IPS-18c (cell line): ENCODE measurements around the gene CMIP.
"Not testable (repeated sequence)": the region's sequence is repeated elsewhere in the genome, so short reads cannot be mapped to it uniquely, and the experiment has no call there.

Experiments
- H3K4me3 ChIP-seq: 2 replicates; pipeline ENCODE4 v1.7.0; 2013; ENCODE audit warnings: low read depth, mild to moderate bottlenecking, low read length, moderate library complexity; ENCODE audit not compliant: insufficient read depth
- H3K9me3 ChIP-seq: one replicate; pipeline ENCODE4 v1.6.1; 2013; ENCODE audit warnings: mild to moderate bottlenecking, low read length, moderate library complexity; ENCODE audit not compliant: control insufficient read depth, insufficient read depth

Gene CMIP

GRCh38 chr16:81524885-81525284 lies 80.3 kb downstream of the CMIP start:
- not testable (repeated sequence) for H3K9me3 ChIP-seq, H3K4me3 ChIP-seq

GRCh38 chr16:81526199-81526598 lies 81.6 kb downstream of the CMIP start:
- Histone ChIP-seq H3K4me3 (no peak overlapping the region), H3K9me3 (peaks cover 6% of the 10 kb centered on the region)

- Histone ChIP-seq H3K4me3 (no peak overlapping the region), H3K9me3 (peaks cover 6% of the 10 kb centered on the region)
Measured at GRCh38 chr16:81526935-81527334, 82.3 kb downstream of the CMIP start.

- H3K4me3 ChIP-seq, result no peak overlapping the region
Measured at GRCh38 chr16:81527477-81528178, 83.0 kb downstream of the CMIP start.

DNA sequence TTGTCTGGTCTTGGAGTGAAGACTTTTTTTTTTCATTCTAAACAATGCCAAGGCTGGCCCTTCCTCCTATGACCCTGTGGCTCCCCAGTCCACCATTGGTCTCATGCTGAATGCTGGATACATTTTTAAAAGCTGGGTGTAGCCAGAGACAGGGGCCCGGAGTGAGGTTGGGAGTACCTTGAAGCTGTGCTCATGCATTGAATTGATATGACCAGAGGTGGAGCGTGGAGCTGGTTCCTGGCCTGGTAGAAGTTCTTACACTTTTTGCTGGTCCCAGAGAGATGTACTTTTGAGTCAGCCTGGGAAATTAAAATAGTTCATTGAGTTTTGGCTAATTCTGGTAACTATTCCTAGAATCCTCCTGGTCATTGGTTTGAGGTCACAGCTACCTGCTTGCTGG lies 83.6 kb downstream of the CMIP start:
- Histone ChIP-seq H3K9me3 (peaks cover 6% of the 10 kb centered on the region), H3K4me3 (no peak overlapping the region)

More at GRCh38 chr16:81527477-81528178, 83.0 kb downstream of the CMIP start:
- peaks cover 6% of the 10 kb centered on the region for H3K9me3 ChIP-seq

DNA sequence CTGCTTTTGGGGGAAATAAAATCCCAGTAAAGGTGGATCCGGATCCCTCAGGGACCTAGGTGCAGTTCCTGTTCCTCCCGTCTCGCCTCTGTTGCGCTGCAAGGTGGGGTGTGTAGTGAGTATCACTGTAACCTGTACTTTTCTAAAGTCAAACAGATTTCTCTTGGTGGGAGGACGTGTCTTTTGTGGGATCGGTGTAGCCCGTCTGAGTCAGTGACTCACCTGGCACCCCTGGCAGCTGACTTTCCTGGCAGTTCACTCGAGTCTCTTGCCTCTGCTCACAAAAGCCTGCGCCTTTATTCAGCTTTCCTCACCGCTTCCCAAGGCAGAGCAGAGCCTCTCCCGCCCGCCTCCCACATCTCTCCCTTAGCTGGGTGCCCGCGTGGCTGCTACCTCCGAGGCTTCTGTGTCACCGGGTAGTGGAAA lies 85.7 kb downstream of the CMIP start:
- Histone ChIP-seq H3K9me3 (peaks cover 6% of the 10 kb centered on the region), H3K4me3 (no peak overlapping the region)

DNA sequence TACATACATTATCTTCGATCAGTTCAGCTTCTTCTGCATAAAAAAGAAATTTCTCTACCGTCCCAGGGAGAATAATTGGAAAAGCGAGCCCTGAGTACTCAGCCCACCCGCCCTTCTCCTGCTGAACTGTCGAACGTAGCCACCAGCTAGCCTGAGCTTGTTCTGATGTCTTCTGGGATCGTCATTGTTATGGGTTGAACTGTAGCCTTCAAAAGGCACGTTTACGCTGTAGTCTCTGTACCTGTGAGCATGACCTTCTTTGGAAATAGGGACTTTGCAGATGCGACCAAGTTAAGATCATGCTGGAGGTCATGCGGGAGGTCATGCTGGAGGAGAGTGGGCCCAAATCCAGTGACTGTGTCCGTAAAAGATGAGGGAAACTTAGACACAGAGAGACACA lies 86.2 kb downstream of the CMIP start:
- H3K4me3 ChIP-seq, result no peak overlapping the region
- H3K9me3 ChIP-seq, result peaks cover 6% of the 10 kb centered on the region

DNA sequence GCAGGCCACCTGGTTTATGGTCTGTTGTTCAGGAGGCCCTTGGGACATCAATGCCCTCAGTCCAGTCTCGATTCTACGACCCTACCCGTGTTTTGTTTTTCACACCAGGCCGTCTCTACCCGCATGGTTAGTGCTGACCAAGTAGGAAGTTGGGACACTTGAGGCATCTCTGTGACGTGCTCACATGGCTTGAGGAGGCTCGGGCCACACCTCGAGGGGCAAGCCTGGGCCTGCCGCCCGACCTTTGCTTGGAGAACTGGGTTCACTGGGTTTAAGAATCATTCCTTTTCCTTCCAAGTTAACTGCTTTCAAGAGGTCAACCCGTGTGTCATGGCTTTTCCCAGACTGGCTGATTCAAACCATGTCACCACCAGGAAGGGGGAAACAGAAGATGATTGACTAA lies 86.8 kb downstream of the CMIP start:
- Histone ChIP-seq H3K4me3 (no peak overlapping the region), H3K9me3 (peaks cover 6% of the 10 kb centered on the region)

DNA sequence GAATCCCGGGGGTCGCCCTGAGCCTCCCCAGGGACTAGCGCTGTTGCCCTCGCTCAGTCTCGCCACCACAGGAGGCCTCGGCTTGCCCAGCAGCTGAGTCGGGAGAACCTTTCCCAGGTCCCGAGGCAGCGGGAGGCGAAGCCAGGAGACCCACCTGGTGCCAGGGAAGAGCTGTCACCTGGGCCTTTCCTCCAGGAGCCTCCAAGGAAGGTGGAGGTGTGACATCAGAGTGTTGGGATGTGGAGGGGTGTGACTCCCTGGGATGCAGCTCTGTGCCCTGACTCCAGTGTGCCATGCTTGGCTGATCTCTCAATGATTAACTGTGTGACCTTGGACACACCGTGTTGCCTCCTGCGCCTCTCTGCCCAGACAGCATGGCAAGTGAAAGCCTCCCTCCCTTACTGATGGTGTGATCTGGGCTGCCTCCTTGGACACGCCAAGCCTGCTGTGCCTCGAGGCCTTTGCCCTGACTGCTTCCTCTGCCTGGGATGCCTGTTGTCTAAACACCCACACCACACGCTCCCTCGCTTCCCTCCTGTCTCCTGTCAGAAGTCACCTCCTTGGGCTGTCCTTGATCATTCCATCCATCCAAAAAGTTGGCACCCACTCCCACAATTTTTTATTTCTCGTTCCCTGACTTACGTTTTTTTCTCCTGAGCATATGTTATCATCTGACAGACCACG lies 88.0 kb downstream of the CMIP start:
- peaks cover 6% of the 10 kb centered on the region for H3K9me3 ChIP-seq
- no peak overlapping the region for H3K4me3 ChIP-seq

DNA sequence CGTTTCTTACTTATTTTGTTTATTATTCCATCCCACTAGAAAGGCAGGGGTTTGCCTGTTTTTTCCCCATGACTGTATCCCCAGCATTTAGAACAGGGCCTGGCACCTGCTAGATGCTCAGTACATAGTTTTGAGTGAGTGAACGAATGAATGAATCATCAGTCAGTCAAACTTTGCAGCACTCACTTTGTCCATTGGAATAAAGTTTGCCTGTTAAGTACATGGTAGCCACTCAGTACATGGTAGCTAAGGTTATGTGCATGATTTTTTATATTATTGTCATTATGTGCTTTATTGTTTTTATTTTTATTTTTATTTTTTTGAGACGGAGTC lies 88.5 kb downstream of the CMIP start:
- H3K4me3 ChIP-seq, result no peak overlapping the region

DNA sequence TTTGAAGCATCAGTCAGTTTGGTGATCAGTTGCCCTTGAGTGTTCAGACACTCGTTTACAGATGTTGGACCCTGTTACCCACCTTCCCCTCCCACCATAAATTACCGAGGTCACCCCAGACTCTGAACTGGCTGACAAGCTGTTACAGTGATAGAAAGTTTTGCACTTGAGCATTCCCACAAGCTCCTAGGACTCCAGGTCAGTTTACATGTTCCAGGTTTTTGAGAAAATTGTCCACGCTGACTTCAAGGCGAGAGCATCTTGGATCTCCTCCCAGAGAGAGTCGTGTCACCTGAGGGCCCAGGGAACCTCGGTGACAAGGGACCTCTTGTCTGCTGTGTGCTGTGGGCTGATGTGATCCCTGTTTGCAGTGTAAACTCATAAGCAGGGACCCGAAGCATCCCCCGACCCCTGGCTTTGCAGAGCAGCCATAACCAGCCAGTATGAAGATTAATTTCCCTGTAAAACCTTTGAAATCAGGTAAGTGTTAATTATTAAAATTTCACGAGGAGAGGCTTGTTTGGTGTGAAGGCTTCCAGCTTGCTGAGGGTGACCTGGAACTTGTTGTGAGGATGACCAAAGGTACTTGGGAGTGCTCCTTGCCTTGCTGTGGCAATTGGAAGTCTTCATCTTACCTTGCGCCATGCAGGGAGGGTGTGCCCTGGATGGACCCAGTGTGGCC lies 91.2 kb downstream of the CMIP start:
- H3K4me3 ChIP-seq, result no peak overlapping the region
- H3K9me3 ChIP-seq, result no peaks in the 10 kb centered on the region

More for the DNA sequence above, 88.5 kb downstream of the CMIP start:
- peaks cover 6% of the 10 kb centered on the region for H3K9me3 ChIP-seq

DNA sequence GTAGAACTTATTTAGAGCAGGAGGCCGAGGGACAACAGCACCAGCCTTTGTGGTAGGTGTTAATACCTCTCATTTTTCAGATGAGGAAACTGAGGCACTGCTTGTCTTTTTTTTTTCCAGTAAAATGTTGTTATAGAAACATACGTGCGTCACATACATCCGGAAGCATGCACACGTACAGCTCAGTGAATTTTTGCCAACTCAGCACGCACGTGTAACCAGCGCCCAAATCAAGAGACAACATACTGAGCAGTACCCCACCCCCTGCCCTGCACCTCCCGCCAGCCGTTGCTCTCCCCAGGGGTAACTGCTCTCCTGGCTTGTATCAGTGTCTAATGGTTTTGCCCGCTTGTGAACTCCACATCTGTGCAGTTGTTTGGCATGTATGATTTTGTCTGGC lies 92.0 kb downstream of the CMIP start:
- H3K9me3 ChIP-seq, result no peaks in the 10 kb centered on the region
- no peak overlapping the region for H3K4me3 ChIP-seq

DNA sequence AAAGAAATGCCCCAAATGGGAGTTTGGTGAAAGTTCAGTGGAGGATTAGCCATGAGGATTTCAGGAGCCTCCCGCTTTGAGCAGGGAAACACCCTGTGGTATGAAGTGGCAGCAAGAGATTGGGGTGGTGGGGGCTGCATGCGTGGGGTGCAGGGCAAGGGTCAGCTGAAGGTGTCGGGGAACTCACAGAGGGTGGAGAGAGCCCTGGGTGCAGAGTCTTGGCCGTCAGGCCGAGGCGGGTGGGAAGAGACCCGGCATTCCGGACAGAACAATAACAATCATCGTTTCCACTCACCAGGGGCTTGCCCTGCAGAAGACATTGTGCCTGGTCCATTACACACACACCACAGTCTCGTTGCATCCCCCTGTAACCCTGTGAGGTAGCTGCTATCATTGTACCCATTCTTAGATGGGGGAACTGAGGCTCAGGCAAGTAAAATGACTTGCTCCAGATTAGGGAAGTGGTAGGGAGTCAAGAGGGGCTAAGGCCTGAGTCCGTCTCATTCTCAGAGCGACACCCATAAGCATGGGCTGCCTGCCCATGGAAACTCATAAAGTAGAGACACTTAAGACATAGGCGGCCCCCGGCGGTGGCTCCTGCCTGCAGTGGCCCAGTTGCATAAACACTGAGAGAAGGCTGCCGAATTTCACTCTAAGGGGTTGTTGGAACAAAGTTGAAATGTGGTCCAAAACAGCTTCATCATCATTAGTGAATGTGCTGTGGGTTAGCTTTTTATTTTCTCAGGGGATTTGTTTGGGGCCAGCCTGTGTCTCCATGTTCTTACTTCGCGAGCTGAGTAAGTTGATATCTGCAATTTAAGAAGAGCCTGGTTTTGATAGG lies 93.3 kb downstream of the CMIP start:
- no peak overlapping the region for H3K4me3 ChIP-seq

DNA sequence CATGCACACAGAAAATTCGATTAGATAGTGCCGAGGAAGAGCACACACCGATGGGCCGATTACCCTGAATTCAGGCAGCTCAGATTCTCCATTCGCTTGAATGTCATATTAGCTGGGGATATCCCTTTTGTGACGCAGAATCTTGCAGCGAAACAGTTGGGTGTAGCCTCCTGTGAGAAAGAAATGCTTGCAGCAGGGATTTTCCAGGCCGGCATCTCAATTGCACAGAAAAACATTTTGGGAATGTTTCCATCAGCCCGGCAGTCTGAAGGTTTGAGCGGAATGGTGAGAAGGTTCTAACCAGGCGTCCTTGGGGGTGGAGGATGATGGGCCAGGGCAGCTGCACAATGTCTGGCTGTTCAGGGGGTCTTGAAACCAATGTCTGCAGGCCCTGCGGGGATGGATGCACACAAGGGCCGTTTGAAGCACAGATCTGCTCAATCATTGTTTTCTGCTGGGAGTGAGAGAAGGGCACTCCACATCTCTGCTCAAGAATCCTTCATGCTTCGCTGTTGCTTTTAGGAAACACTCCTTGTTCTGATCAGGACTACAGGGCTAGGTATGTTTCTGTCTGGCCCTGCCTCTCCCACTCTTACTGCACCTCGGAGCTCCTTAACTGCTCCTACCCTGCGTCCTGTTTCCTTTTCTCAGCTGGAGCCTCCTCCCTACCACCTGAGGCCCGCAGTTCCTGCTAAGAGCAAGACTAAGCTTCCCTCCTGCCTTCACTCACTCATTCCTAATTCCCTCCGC lies 94.6 kb downstream of the CMIP start:
- H3K9me3 ChIP-seq, result no peaks in the 10 kb centered on the region
- no peak overlapping the region for H3K4me3 ChIP-seq

More for the DNA sequence above, 93.3 kb downstream of the CMIP start:
- H3K9me3 ChIP-seq, result no peaks in the 10 kb centered on the region

DNA sequence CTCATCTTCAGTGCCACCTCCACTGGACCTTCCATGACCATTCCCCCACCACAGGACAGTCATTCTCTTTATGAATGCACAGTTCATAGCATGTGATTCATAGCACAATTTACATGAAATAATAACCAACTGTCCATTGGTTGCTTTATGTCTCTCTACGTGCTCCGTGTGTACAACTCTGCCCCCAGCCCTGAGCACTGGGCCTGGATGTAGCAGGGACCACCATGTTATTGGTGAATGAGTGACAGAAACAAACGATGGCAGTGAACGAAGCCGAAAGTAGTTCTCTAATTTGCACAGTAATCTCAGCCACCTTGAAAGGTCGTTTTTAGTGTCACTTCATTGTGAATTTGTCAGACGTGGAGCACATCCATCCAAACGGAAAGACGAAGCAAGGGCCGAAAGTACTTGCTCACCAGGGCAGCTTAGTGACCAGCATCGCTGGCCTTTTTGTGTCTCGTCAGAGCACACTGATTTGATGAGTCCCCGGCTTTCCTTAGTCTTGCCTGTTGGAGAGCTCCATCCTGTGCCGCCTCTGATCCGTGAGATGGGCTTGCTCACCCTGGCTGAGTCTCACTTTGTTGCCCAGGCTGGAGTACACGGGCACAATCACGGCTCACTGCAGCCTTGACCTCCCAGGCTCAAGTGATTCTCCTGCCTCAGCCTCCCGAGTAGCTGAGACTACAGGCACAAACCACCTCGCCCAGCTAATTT lies 95.3 kb downstream of the CMIP start:
- Histone ChIP-seq H3K4me3 (no peak overlapping the region), H3K9me3 (no peaks in the 10 kb centered on the region)

DNA sequence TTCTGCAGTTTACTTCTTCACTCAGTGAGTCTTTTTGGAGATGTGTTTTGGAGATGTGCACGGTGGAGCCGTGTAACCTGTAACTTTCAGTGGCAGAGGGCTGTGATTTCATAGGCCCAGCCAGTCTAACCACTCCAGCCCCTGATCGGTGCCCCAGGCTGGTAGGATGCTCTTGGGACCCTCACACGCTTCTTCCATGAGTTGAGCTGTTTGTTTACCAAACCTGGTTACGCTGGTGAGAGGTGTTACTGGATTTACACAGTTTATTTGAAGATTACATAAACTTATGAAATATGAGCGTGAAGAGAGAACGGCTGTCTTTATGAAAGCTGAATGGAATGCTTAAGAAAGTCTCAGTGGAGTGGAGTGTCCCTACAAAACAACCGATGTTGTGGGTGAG lies 96.7 kb downstream of the CMIP start:
- Histone ChIP-seq H3K4me3 (no peak overlapping the region), H3K9me3 (no peaks in the 10 kb centered on the region)
